Measurements from ENCODE around the gene DAAM2. TPM values are rescaled to one million over a fixed set of nuclear protein-coding genes. Genes with fewer than 3 reads are reported as not detected.

DAAM2 gene
- total RNA-seq = 1.7 TPM in 1 of 2 replicates, not detected in the other

GRCh38 chr6:39791850-39792539, at the start of gene DAAM2:
DAAM2 (plus strand) TSS chr6:39792376; CDS start chr6:39856303, 63,927 bp downstream.
- DNase-seq (ENCODE audit: low read depth) = peak; percentile 15

- no peak for DNase-seq (ENCODE audit: low read depth)
Measured at GRCh38 chr6:39746795-39747194, 45.4 kb upstream of the DAAM2 start.

DNA sequence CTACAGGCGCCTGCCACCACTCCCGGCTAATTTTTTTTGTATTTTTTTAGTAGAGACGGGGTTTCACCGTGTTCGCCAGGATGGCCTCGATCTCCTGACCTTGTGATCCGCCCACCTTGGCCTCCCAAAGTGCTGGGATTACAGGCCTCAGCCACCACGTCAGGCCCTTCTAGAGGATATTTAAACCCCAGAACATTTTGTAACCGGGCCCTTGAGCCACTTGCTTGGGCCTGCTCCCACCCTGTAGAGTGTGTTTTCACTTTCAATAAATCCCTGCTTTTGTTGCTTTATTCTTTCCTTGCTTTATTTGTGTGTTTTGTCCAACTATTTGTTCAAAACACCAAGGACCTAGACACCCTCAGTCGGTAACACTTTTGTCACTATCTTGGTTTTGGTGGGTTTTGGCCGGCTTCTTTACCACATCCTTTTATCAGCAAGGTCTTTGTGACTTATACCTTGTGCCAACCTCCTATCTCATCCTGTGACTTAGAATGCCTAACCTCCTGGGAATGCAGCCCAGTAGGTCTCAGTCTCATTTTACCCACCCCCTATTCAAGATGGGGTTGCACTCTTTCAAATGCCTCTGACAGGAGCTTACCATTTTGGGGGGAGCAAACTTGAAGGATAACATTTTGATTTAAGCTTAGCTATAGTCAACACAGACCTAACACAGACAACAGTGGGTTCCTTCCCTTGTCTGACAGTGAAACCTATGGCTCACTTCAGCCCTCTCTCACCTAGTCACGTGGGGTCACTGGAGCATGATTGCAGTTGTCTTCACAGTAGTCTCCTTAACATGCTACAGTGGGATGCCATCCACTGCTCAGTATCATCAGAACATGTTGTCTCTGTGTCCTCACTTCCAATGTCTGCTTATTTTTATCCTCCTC, 39.1 kb upstream of the DAAM2 start:
- no peak for DNase-seq (ENCODE audit: low read depth)

- no peak for DNase-seq (ENCODE audit: low read depth)
Measured at GRCh38 chr6:39753725-39754045, 38.5 kb upstream of the DAAM2 start.

DNA sequence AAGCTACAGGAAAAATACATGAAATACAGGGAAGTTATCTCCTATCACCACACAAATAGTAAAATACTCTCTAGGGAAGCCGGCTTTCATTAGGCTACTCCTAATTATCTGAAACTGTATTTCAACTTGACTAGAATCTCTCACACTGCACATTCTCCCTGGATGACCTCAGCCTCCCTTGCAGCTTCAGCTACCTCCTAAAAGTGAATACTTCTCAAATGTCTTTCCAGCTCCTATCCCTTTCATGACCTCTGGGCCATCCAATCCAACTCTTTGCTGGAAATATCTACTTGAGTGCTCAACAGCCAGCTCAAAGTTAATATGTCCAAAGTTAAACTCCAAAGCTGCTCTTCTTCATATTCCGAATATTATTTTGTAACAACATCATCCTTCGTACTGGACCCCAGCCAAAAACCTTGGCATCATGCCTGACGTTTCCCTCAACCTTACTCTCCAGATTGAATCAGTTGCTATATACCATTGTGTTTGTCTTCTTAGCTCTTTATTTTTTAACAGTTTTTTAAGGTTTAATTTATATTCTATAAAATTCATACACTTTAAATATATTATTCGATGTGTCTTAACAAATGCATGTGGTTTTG, 37.6 kb upstream of the DAAM2 start:
- no peak for DNase-seq (ENCODE audit: low read depth)

GRCh38 chr6:39755231-39755630, 36.9 kb upstream of the DAAM2 start:
- peak; percentile 6 for DNase-seq (ENCODE audit: low read depth)

DNA sequence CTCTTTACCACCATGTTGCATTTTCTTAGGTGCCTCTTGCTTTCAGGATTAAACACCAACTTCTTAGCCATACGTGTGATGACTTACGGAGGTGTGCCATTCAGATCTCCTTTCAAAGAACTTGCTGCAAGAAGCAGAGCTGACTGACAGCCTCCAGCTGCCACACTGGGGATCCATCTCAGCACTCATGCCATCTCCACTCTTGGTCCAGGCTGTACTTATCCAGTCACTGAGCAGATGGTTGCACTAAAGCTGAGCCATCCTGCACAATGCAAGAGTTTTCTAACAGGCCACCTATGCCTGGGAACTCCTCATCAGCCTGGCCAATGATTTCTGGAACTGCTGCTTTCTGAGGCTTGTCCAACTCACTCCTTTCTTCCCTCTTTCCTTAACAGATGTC, 35.6 kb upstream of the DAAM2 start:
- DNase-seq (ENCODE audit: low read depth) = no peak

DNA sequence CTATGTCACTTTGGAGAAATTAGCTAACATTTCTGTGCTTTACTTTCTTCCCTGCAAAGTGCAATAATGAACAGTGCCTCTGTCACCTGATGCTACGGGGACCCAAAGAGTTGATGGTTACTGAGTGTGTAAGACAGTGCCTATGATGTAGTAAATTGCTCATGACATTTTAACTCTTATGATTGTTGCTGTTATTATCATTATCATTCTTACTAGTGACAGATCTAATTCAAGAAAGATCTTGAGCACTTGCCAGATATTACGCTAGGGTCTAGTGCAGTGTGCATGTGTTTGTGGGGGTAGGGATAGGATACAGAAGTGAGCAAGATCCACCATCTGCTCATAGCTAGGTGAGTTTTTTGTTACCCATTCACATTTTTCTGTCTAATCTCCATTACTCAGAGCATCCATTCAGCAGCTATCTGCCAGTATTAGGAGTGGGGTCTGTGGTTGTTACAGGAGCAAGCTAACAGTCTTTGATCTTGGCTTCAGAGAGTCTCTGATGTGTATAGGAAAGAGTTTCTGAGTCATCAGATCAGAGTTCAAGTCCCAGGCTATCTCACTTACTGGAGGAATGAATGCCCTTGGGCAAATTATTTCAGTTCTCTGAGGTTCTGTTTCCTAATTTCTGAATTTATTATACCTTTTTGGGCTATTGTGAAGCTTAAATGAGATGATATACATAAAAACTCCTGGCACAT, 33.1 kb upstream of the DAAM2 start:
- DNase-seq (ENCODE audit: low read depth) = no peak

DNA sequence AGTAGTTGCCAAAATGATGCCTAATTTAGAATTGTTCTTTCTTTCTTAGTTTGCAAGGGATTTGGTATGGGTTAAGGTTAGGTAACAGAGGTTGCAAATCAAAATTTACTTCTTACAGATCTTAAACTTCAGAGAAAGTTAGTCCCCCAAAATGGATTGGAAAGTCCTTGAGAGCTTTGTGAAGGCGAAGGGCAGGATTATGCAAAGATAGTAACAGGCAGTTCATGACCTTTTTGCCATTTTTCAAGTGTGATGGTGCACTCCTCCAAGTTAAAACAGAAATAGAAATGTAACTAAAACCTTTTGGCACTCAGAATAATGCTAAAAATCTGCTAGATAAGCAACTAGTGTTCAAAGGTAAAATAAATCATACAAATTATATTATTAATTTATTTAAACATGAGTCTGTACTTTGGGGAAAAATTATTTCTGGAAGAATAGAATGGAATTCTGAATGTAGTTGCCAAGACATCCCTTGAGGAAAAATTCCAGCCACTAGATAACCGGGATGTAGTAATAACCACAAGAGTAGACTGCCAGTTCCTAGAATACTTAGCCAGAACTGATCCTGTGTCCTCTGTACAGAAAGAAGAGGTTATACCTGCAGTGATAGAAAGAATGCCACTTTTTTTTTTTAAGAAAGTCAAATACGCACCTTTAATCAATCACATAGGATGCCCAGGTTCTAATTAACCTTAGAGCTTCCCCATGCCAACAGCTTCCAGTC, 31.8 kb upstream of the DAAM2 start:
- no peak for DNase-seq (ENCODE audit: low read depth)

DNA sequence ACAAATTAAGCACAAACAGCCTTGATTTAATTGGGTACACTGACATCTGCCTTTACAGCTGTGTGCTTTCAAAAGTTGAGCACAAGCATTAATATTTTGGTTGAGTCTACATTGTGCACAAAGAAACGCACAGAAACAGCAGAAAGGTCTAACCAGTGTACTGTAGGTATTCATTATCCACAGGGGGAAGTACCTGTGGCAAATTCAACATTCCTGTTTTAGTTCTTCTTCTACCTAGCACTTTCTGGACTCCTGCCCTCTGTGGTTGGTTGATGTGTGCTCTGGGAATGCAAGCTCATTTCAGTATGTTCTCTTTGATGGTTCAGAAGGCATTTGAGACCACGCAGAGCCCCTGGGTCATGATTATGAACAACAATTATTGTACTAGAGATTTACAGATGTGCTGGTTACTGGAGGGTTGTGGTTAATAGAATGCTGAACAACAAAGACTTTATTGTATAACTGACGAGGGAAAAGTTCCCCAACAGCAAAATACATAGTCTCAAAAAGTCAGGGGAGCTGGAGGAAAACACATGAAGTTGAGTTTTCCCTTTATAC, 26.6 kb upstream of the DAAM2 start:
- DNase-seq (ENCODE audit: low read depth) = peak; percentile 22

- DNase-seq (ENCODE audit: low read depth) = peak; percentile 13
Measured at GRCh38 chr6:39769012-39769411, 23.2 kb upstream of the DAAM2 start.

- no peak for DNase-seq (ENCODE audit: low read depth)
Measured at GRCh38 chr6:39770446-39770845, 21.7 kb upstream of the DAAM2 start.

- DNase-seq (ENCODE audit: low read depth) = no peak
Measured at GRCh38 chr6:39772559-39773273, 19.5 kb upstream of the DAAM2 start.

DNA sequence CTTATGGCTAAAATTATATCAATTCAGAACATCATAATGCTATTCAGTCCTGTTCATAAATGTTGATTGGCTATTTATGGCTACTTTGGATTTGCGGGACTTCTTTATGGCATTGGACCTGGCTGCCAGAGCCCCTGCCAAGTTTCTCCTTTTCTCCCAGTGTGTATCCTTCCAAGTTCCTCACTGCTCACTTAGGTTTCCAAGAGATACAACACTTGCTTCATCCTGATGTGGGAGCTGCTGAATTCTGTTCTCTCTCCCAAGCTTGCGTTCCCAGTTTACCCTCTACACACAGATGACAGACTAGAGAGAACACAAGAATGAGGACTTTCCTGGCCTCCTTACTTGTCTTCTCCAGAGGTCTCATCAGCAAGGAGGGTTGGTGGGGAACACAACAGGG, 18.4 kb upstream of the DAAM2 start:
- DNase-seq (ENCODE audit: low read depth) = no peak

GRCh38 chr6:39776581-39776980, 15.6 kb upstream of the DAAM2 start:
- no peak for DNase-seq (ENCODE audit: low read depth)

GRCh38 chr6:39777218-39777617, 15.0 kb upstream of the DAAM2 start:
- no peak for DNase-seq (ENCODE audit: low read depth)

DNA sequence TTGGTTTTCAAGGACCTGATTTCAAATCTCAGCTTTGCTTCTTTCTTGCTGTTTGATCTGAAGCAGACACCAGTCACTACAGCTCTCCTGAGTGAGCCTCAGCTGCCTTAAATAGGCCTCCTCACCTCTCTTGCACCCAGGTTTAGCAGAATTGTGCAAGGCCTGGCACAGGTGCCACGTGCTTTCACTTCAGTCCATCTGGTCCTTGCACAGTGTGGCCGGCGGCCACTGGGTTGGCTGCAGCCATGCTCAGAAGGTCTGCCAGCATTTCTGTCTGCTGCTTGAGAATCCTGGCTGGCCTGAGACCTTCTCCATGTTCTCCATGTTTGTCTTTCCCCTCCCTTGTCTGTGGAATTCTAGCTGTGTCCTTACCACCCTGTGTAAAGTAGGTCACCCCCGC, 14.5 kb upstream of the DAAM2 start:
- no peak for DNase-seq (ENCODE audit: low read depth)

- no peak for DNase-seq (ENCODE audit: low read depth)
Measured at GRCh38 chr6:39778581-39779255, 13.5 kb upstream of the DAAM2 start.

GRCh38 chr6:39785281-39785680, 6.9 kb upstream of the DAAM2 start:
- DNase-seq (ENCODE audit: low read depth) = no peak

DNA sequence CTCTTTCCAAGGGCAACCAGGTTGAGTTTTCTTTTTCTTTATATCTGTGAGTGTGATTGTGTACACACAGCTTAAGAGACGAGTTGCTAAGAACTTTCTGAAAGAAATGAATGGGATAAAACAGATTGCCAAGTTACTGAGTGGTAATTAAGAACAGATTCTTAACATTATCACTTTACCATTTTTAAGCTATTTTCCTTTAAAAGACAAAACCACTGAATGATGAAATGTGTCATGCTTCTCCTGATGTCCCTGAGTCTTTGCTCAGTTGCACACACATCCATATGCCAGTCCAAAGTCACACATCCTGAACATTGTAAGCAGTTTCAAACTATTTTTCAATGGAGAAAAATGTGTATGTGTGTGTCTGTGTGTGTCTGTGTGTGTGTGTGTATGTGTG, 5.5 kb upstream of the DAAM2 start:
- DNase-seq (ENCODE audit: low read depth) = no peak
